ENCODE data around the gene SPAG16.

- TF ChIP-seq CTCF (IDR thresholded peaks at IDR 0.05) (no peak), POLR2AphosphoS5 (IDR thresholded peaks at IDR 0.05) (no peak)
Measured at GRCh38 chr2:214139630-214140284, 855.5 kb downstream of the SPAG16 start.

All from prostate gland (tissue), 2 donors.